Measurements from ENCODE around the gene ASAH2. TPM values are rescaled to one million over a fixed set of nuclear protein-coding genes. Genes with fewer than 3 reads are reported as not detected.

The ASAH2 gene
- total and polyA plus RNA-seq, 2 of the 8 experiments (the other 6 are each of a cell fraction or from before 2014, with no cell fraction given): 1.2 to 3.1 TPM

DNA sequence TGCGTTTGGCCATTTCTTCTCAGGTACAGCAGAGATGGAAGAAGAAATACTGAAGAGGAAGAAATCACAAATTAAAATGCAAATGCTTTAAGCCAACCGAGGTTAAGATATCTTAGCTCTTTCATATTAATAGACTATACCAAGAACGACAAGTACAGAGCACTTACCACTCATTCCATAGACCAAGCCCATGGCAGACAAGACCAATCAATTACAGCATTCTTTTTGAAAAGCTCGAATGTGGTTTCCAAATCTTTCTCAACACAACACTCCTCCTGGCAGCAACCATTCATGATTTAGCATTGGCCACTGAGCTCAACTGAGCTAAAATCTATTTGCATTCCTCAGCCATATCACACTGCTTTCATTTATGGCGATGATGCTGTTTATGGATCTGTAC is 2.7 kb downstream of the ASAH2 start:
- Histone ChIP-seq H4K5ac (ENCODE audit: insufficient read length, low read depth, low read length) (no peak overlapping the region), H4K20me1 (replicated peaks in 1 of 2; ENCODE audit: control insufficient read depth in 1 of 2, insufficient read depth in 2 of 2, low read length in 2 of 2) (no peaks in the 10 kb centered on the region), H3K56ac (replicated peaks; ENCODE audit: insufficient read length, low read depth, low read length) (no peak overlapping the region), H3K79me2 (ENCODE audit: control insufficient read depth in 1 of 2, insufficient read depth in 2 of 2, low read length in 2 of 2) (no peaks in the 10 kb centered on the region), H3K36me3 (ENCODE audit: control insufficient read depth in 2 of 4, insufficient read depth in 4 of 4, low read length in 3 of 4) (no peaks in the 10 kb centered on the region), H3K14ac (ENCODE audit: insufficient read length) (no peak overlapping the region), H2BK120ac (replicated peaks; ENCODE audit: low read depth, low read length) (no peak overlapping the region), H3K23me2 (ENCODE audit: low read depth, low read length) (no peaks in the 10 kb centered on the region), H3K18ac (ENCODE audit: extremely low read depth, low read length) (no peak overlapping the region), H2BK12ac (ENCODE audit: low read depth, low read length) (no peak overlapping the region), H4K91ac (replicated peaks; ENCODE audit: insufficient read length, low read length) (no peak overlapping the region), H3K4me1 (replicated peaks in 1 of 4; ENCODE audit: control insufficient read depth in 3 of 4, insufficient read depth in 4 of 4, low read length in 3 of 4) (no peaks in the 10 kb centered on the region), H2BK15ac (ENCODE audit: low read length) (no peak overlapping the region), H2BK20ac (ENCODE audit: low read length) (no peak overlapping the region), H3K4me2 (ENCODE audit: insufficient read depth in 1 of 2, low read depth in 2 of 2, low read length in 2 of 2) (no peak overlapping the region), H3K27ac (ENCODE audit: low read depth, low read length) (no peak overlapping the region), H3K27me3 (replicated peaks in 1 of 4; ENCODE audit: control insufficient read depth in 3 of 4, extremely low read depth in 1 of 4, insufficient read depth in 3 of 4, low read length in 3 of 4) (no peaks in the 10 kb centered on the region; a peak in 1 of 7 replicates), H3K9me3 (ENCODE audit: insufficient read depth in 2 of 2, low read depth in 1 of 2, low read length in 1 of 2) (no peaks in the 10 kb centered on the region), H2AK5ac (ENCODE audit: low read depth, low read length) (no peak overlapping the region), H2AFZ (ENCODE audit: low read length) (no peak overlapping the region), H2BK5ac (ENCODE audit: low read depth, low read length) (no peak overlapping the region), H3K9ac (replicated peaks in 1 of 4; ENCODE audit: extremely low read depth in 1 of 4, low read depth in 3 of 4, low read length in 3 of 4) (no peak overlapping the region), H3K4ac (replicated peaks; ENCODE audit: insufficient read length, low read depth, low read length) (no peak overlapping the region), H4K8ac (ENCODE audit: extremely low read depth, insufficient read depth, low read length) (no peak overlapping the region), H3K4me3 (ENCODE audit: extremely low read depth in 1 of 4, insufficient read depth in 2 of 4, low read depth in 3 of 4, low read length in 4 of 4) (no peak overlapping the region), H3K23ac (ENCODE audit: insufficient read length) (no peak overlapping the region), H3K79me1 (ENCODE audit: low read depth, low read length) (no peaks in the 10 kb centered on the region)
- no peak for DNase-seq (ENCODE audit: low read depth in 1 of 2, low spot score in 2 of 2)
- ChIA-PET CTCF (ENCODE audit: partially characterized antibody) (interaction anchor here (1.4 kb wide), 1 partner anchor 27 kb away, joined by 6 read pairs; no protein-coding TSS in a partner anchor), POLR2A (ENCODE audit: partially characterized antibody) (no interaction called here)
- FAIRE-seq: no peak
- 87% methylated on average over 5 of the region's 5 CpGs; no CpG with 5 or more reads in 1 of the 2 experiments for WGBS, 2 experiments (ENCODE audit: extremely low coverage in 1 of 2, insufficient coverage in 1 of 2, insufficient read length in 1 of 2, insufficient replicate concordance in 2 of 2, low coverage in 1 of 2, low lambda C conversion rate in 2 of 2, missing lambda C conversion rate in 1 of 2)
- TF ChIP-seq MAFK (IDR thresholded peaks at IDR 0.05; ENCODE audit: low read depth, low read length): no peak
- no peak for TF ChIP-seq CEBPB (IDR thresholded peaks at IDR 0.05; ENCODE audit: low read depth, low read length)
- no peak for TF ChIP-seq POU5F1 (IDR thresholded peaks at IDR 0.05; ENCODE audit: low read depth, low read length)
- TF ChIP-seq JUN (IDR thresholded peaks at IDR 0.05; ENCODE audit: low read depth, low read length): no peak
- no peak for TF ChIP-seq BACH1 (IDR thresholded peaks at IDR 0.05; ENCODE audit: low read length)
- no peak for TF ChIP-seq KDM1A (IDR thresholded peaks at IDR 0.05; ENCODE audit: borderline replicate concordance, low read length)
- TF ChIP-seq SRF (IDR thresholded peaks at IDR 0.05; ENCODE audit: low read depth, low read length): no peak
- TF ChIP-seq, protein P1, sequence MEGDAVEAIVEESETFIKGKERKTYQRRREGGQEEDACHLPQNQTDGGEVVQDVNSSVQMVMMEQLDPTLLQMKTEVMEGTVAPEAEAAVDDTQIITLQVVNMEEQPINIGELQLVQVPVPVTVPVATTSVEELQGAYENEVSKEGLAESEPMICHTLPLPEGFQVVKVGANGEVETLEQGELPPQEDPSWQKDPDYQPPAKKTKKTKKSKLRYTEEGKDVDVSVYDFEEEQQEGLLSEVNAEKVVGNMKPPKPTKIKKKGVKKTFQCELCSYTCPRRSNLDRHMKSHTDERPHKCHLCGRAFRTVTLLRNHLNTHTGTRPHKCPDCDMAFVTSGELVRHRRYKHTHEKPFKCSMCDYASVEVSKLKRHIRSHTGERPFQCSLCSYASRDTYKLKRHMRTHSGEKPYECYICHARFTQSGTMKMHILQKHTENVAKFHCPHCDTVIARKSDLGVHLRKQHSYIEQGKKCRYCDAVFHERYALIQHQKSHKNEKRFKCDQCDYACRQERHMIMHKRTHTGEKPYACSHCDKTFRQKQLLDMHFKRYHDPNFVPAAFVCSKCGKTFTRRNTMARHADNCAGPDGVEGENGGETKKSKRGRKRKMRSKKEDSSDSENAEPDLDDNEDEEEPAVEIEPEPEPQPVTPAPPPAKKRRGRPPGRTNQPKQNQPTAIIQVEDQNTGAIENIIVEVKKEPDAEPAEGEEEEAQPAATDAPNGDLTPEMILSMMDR (IDR thresholded peaks at IDR 0.05; ENCODE audit: control extremely low read depth in 1 of 3, insufficient read depth in 1 of 3, low read depth in 1 of 3, low read length in 3 of 3): no peak
- TF ChIP-seq SP2 (IDR thresholded peaks at IDR 0.05; ENCODE audit: low read length): no peak
- no peak for TF ChIP-seq FOSL1 (IDR thresholded peaks at IDR 0.05; ENCODE audit: insufficient read depth, low read depth, low read length)
- no peak for TF ChIP-seq JUND (IDR thresholded peaks at IDR 0.05; ENCODE audit: low read length)
- TF ChIP-seq TEAD4 (IDR thresholded peaks at IDR 0.05; ENCODE audit: low read depth, low read length): no peak
- TF ChIP-seq SIN3A (conservative IDR thresholded peaks at IDR 0.05 in 1 of 2, IDR thresholded peaks at IDR 0.05 in 1 of 2; ENCODE audit: low read depth in 1 of 2, low read length in 2 of 2): no peak
